Liver (tissue), 9 donors: ENCODE results near the gene KCNC2. TPM values are rescaled to one million over a fixed set of nuclear protein-coding genes. Genes with fewer than 3 reads are reported as not detected.

Experiments used
- DNase-seq: peaks from one replicate; pipeline ENCODE4 v3.0.0-alpha.2; 2017; ENCODE audit warnings: low spot score
- H3K27ac ChIP-seq, 2 donors: one replicate each; pipeline ENCODE4 v1.7.0; 2013; ENCODE audit warnings: inconsistent platforms in 2 of 2, low read length in 2 of 2, control low read depth in 1 of 2, low read depth in 1 of 2, mild to moderate bottlenecking in 1 of 2
- H3K27me3 ChIP-seq, 4 donors: one replicate each; pipeline versions ENCODE4 v1.6.1 to v1.7.0; 2013; ENCODE audit warnings: low read length in 3 of 4, inconsistent platforms in 1 of 4, mild to moderate bottlenecking in 1 of 4, moderate library complexity in 1 of 4; ENCODE audit not compliant: control insufficient read depth in 4 of 4, insufficient read depth in 4 of 4
- H3K36me3 ChIP-seq, 4 donors: one replicate each; pipeline versions ENCODE4 v1.6.1 to v1.7.0; 2013; ENCODE audit warnings: low read length in 3 of 4, mild to moderate bottlenecking in 3 of 4, low read depth in 1 of 4, moderate library complexity in 1 of 4; ENCODE audit not compliant: control insufficient read depth in 4 of 4, insufficient read depth in 3 of 4
- H3K4me1 ChIP-seq, 4 donors: one replicate each; pipeline versions ENCODE4 v1.6.1 to v1.7.0; 2013; ENCODE audit warnings: low read length in 3 of 4, mild to moderate bottlenecking in 3 of 4, moderate library complexity in 1 of 4; ENCODE audit not compliant: control insufficient read depth in 4 of 4, insufficient read depth in 4 of 4
- H3K4me3 ChIP-seq, 3 donors: one replicate each; pipeline versions ENCODE4 v1.6.1 to v1.7.0; 2013; ENCODE audit warnings: low read length in 3 of 3, control low read depth in 1 of 3, low read depth in 1 of 3, mild to moderate bottlenecking in 1 of 3
- H3K9ac ChIP-seq, 2 donors: one replicate each; pipeline ENCODE4 v1.7.0; 2013; ENCODE audit warnings: low read length in 2 of 2, mild to moderate bottlenecking in 2 of 2, moderate library complexity in 2 of 2, control low read depth in 1 of 2, low read depth in 1 of 2
- H3K9me3 ChIP-seq, 4 donors: one replicate each; pipeline versions ENCODE4 v1.6.1 to v1.7.0; 2013; ENCODE audit warnings: low read length in 3 of 4; ENCODE audit not compliant: control insufficient read depth in 4 of 4
- CTCF ChIP-seq: fragments of 150-350 bp; IDR thresholded peaks from 2 replicates; pipeline ENCODE4 v1.5.1; 2017; ENCODE audit warnings: improper control_type of control experiment, low read depth, low read length; ENCODE audit not compliant: missing input control
- EGR1 ChIP-seq, 2 donors: IDR thresholded peaks; 2 replicates each; pipeline ENCODE4 v1.6.1; 2016 to 2018; ENCODE audit warnings: antibody characterized with exemption in 2 of 2, low read depth in 2 of 2
- FOXA1 ChIP-seq: IDR thresholded peaks from 2 replicates; pipeline ENCODE4 v1.6.1; 2016; ENCODE audit warnings: antibody characterized with exemption
- GABPA ChIP-seq, 2 donors: IDR thresholded peaks in 1 of 2; conservative IDR thresholded peaks in 1 of 2; 2 replicates each; pipeline ENCODE4 v1.6.1; 2016; ENCODE audit warnings: antibody characterized with exemption in 2 of 2, mild to moderate bottlenecking in 1 of 2, moderate library complexity in 1 of 2
- HNF4A ChIP-seq, 2 donors: conservative IDR thresholded peaks; 2 replicates each; pipeline ENCODE4 v1.6.1; 2016; ENCODE audit warnings: antibody characterized with exemption in 2 of 2, mild to moderate bottlenecking in 2 of 2
- HNF4G ChIP-seq: IDR thresholded peaks from 2 replicates; pipeline ENCODE4 v1.6.1; 2016; ENCODE audit warnings: antibody characterized with exemption
- NR2F2 ChIP-seq: IDR thresholded peaks from 2 replicates; pipeline ENCODE4 v1.6.1; 2016; ENCODE audit warnings: antibody characterized with exemption
- RAD21 ChIP-seq, 2 donors: IDR thresholded peaks; 2 replicates each; pipeline ENCODE4 v1.6.1; 2016; ENCODE audit warnings: antibody characterized with exemption in 2 of 2, mild to moderate bottlenecking in 2 of 2
- RXRA ChIP-seq, 2 donors: IDR thresholded peaks; 2 replicates each; pipeline ENCODE4 v1.6.1; 2017 to 2018; ENCODE audit warnings: antibody characterized with exemption in 2 of 2, mild to moderate bottlenecking in 1 of 2
- SP1 ChIP-seq: IDR thresholded peaks from 2 replicates; pipeline ENCODE4 v1.6.1; 2018; ENCODE audit warnings: antibody characterized with exemption, mild to moderate bottlenecking
- TAF1 ChIP-seq: conservative IDR thresholded peaks from 2 replicates; pipeline ENCODE4 v1.6.1; 2016; ENCODE audit warnings: antibody characterized with exemption, mild to moderate bottlenecking
- YY1 ChIP-seq: IDR thresholded peaks from 2 replicates; pipeline ENCODE4 v1.6.1; 2016; ENCODE audit warnings: antibody characterized with exemption, mild to moderate bottlenecking
- ZBTB33 ChIP-seq: IDR thresholded peaks from 2 replicates; pipeline ENCODE4 v1.6.1; 2016; ENCODE audit warnings: antibody characterized with exemption
- WGBS: extraction: QIAGEN DNeasy Blood & Tissue Kit; methylation state at CpG from one replicate; pipeline ENCODE4 v1.1.7; 2013; 5-methylcytosine and 5-hydroxymethylcytosine counted together
- polyA plus RNA-seq, 2 donors: library from polyadenylated mRNA; stranded (reverse) in 1 of 2; unstranded in 1 of 2; fragments of 200-250 nt in 1 of 2; fragments of >200 nt in 1 of 2; fragmentation: Nextera tagmentation in 1 of 2; extraction: Ambion mirVana in 1 of 2; gene quantifications; one replicate each; pipeline versions ENCODE4 v1.2.1 to v1.2.3, GENCODE V29; 2013 to 2015
- total RNA-seq, 2 donors: library from RNA; depleted of rRNA; stranded (reverse); fragments of >200 nt; gene quantifications; one replicate each; pipeline ENCODE4 v1.2.3, GENCODE V29; 2014
- TF ChIP-seq, protein P1 (sequence below): IDR thresholded peaks from 2 replicates; pipeline ENCODE4 v1.6.1; 2016; ENCODE audit warnings: antibody characterized with exemption, mild to moderate bottlenecking
- TF ChIP-seq, protein P2 (sequence below): IDR thresholded peaks from 2 replicates; pipeline ENCODE4 v1.6.1; 2016; ENCODE audit warnings: antibody characterized with exemption
- TF ChIP-seq, protein P3 (sequence below): IDR thresholded peaks from 2 replicates; pipeline ENCODE4 v1.6.1; 2016; ENCODE audit warnings: antibody characterized with exemption
- donor health status: healthy.
- donor health status: healthy.
- donor health status: healthy.
- donor health status: healthy.
- donor health status: healthy.

Gene KCNC2
- total and polyA plus RNA-seq, 4 donors: under 0.01 to 0.02 TPM; not detected in 2

DNA sequence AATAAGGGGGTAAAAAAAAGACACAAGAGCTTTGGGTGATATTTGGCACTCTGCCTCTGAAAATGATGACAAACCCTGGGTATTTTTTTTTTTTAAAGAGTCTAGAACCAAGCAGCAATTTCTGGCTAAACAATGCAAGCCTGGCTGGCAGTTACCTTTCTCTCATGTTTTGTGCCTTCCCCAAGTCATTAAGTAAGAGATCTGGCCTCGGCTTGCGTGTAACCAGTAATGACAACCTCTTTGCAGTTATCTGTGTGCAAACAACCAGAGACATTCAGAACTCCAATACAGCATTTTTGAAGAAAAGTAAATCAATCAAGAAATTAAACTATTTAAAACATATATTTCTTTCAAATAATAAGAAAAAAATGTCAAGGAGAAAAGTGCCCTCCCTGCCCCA lies 167.5 kb downstream of the KCNC2 start (continued):
- TF ChIP-seq ZBTB33: no peak

- DNase-seq: no peak
- Histone ChIP-seq H3K4me3 (no peak overlapping the region), H3K9me3 (no peaks in the 10 kb centered on the region), H3K27ac (no peak overlapping the region), H3K36me3 (no peaks in the 10 kb centered on the region), H3K4me1 (no peaks in the 10 kb centered on the region), H3K9ac (no peak overlapping the region), H3K27me3 (no peaks in the 10 kb centered on the region)
- TF ChIP-seq, protein P1, sequence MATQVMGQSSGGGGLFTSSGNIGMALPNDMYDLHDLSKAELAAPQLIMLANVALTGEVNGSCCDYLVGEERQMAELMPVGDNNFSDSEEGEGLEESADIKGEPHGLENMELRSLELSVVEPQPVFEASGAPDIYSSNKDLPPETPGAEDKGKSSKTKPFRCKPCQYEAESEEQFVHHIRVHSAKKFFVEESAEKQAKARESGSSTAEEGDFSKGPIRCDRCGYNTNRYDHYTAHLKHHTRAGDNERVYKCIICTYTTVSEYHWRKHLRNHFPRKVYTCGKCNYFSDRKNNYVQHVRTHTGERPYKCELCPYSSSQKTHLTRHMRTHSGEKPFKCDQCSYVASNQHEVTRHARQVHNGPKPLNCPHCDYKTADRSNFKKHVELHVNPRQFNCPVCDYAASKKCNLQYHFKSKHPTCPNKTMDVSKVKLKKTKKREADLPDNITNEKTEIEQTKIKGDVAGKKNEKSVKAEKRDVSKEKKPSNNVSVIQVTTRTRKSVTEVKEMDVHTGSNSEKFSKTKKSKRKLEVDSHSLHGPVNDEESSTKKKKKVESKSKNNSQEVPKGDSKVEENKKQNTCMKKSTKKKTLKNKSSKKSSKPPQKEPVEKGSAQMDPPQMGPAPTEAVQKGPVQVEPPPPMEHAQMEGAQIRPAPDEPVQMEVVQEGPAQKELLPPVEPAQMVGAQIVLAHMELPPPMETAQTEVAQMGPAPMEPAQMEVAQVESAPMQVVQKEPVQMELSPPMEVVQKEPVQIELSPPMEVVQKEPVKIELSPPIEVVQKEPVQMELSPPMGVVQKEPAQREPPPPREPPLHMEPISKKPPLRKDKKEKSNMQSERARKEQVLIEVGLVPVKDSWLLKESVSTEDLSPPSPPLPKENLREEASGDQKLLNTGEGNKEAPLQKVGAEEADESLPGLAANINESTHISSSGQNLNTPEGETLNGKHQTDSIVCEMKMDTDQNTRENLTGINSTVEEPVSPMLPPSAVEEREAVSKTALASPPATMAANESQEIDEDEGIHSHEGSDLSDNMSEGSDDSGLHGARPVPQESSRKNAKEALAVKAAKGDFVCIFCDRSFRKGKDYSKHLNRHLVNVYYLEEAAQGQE: no peak
- TF ChIP-seq FOXA1: no peak
- TF ChIP-seq HNF4A (conservative IDR thresholded peaks at IDR 0.05): no peak
- TF ChIP-seq EGR1 (IDR thresholded peaks at IDR 0.05; ENCODE audit: low read depth in 2 of 2): no peak
- no peak for TF ChIP-seq TAF1
- TF ChIP-seq NR2F2: no peak
- TF ChIP-seq, protein P2, sequence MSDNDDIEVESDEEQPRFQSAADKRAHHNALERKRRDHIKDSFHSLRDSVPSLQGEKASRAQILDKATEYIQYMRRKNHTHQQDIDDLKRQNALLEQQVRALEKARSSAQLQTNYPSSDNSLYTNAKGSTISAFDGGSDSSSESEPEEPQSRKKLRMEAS: no peak
- TF ChIP-seq HNF4G: no peak
- TF ChIP-seq ZBTB33: no peak
- TF ChIP-seq, protein P3, sequence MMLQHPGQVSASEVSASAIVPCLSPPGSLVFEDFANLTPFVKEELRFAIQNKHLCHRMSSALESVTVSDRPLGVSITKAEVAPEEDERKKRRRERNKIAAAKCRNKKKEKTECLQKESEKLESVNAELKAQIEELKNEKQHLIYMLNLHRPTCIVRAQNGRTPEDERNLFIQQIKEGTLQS: no peak
- TF ChIP-seq GABPA (IDR thresholded peaks at IDR 0.05 in 1 of 2, conservative IDR thresholded peaks at IDR 0.05 in 1 of 2): no peak
- TF ChIP-seq RXRA (IDR thresholded peaks at IDR 0.05): no peak
- 88% methylated on average over 4 of the region's 4 CpGs for WGBS
Observed at GRCh38 chr12:75041472-75041871, 168.2 kb downstream of the KCNC2 start.

DNA sequence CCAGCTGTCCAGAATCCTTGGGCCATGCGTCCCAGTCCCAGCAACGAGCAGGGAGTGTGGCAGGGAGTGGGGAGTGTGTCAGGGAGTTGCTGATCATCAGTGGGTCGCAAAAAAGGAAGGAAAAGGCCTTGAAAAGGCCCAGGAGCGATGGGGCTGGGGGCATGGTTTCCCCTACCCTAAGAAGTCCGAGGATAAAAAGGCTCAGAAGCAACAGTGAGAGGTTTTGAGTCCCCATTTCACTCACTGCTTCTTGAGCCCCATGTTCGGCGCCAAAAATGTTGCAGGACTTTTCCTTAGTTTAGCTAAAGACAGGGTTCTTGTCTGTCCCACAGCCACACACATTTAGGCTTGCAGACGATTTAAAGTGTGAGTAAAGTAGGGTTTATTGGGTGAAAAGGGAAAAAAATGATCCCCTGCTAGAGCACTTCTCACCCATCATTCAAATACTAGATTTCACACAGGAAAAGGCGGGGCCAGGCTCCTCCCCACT lies 189.5 kb downstream of the KCNC2 start:
- H3K9me3 ChIP-seq: peaks cover 15 to 37% (median 17%) of the 10 kb centered on the region in 4 donors
- no peaks in the 10 kb centered on the region for H3K36me3 ChIP-seq
- H3K4me3 ChIP-seq: peak overlapping the region in 2 of 3 donors; percentile 2 to 34
- H3K27ac ChIP-seq: no peak overlapping the region
- H3K27me3 ChIP-seq: no peaks in the 10 kb centered on the region
- 74% methylated on average over 9 of the region's 9 CpGs for WGBS
- no peak overlapping the region for H3K9ac ChIP-seq
- H3K4me1 ChIP-seq: no peaks in the 10 kb centered on the region
- no peak for DNase-seq
- TF ChIP-seq HNF4G (no peak), FOXA1 (no peak), RAD21 (IDR thresholded peaks at IDR 0.05) (no peak), GABPA (IDR thresholded peaks at IDR 0.05 in 1 of 2, conservative IDR thresholded peaks at IDR 0.05 in 1 of 2) (no peak), YY1 (no peak), NR2F2 (no peak), TAF1 (no peak), CTCF (no peak), SP1 (no peak), HNF4A (conservative IDR thresholded peaks at IDR 0.05) (no peak)
- TF ChIP-seq, protein P1: no peak
